Measurements from ENCODE around the gene HNRNPA3. TPM values are rescaled to one million over a fixed set of nuclear protein-coding genes. Genes with fewer than 3 reads are reported as not detected.
"Not testable (repeated sequence)": the region's sequence is repeated elsewhere in the genome, so short reads cannot be mapped to it uniquely, and the experiment has no call there.

HNRNPA3 gene
- total RNA-seq, 2 experiments from 2014 or later, result 329 to 350 TPM

DNA sequence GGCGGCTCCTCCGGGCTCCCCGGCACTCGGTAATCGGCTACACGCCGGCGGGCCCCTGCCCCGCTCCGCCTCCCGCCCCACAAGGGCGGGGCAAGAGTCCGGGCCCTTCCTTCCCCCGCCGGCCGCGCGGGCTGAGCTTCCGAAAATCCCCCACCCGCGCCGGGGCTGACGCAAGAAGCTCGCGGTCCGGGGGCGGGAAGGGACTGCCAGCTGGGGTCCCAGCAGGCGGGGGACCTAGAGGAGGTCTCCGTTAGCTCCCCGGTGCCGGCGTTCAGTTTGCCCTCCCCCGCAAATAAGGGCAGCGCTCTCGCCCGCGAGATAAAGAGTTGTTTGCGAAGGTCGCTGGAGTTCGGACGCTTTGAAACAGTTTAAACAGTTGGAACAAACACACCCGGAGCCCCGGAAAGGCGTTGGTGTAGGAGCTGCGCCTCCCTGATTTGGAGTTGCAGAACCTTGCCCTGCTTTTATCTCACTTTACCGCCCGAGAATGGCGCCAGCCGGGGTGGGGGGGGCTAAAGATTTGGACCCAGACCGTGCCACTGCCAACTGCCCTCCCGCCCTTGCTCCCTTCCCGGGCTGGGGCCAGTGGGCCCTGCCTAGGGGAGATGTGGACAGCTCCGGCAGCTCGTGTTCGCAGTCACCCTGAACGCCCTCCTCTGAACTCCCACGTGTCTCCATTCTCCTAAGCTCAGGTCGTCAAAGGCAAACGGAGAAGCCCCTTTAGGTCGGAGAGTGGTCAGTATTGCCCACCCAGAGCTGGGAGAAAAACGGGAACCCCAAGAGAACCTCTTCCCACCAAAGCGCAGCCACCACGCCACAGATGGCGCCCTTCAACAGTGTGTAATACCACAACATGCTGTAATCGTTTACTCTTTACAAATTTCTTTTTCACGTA is 52.3 kb downstream of the HNRNPA3 start, which contains the start of gene NFE2L2:
TSS of gene NFE2L2 (minus strand) at position 35 of the 895 bp plus-strand sequence. CDS start 151 bp downstream, outside the sequence.
- no peaks in the 10 kb centered on the region for H3K27me3 Mint-ChIP-seq (ENCODE audit: low read depth)
- H3K36me3 Mint-ChIP-seq (ENCODE audit: low read depth), result peaks cover 42% of the 10 kb centered on the region
- no peaks in the 10 kb centered on the region for H3K9me3 Mint-ChIP-seq (ENCODE audit: insufficient read depth)
- CTCF ChIA-PET, result interaction anchor here (0.7 to 11.2 kb wide), 30 partner anchors 8 to 460 kb away, joined by 3 to 140 read pairs (median 6); no protein-coding TSS in a partner anchor
- peak within 1 kb of the TSS; percentile 86 for H3K4me3 Mint-ChIP-seq
- POLR2A ChIA-PET, result interaction anchor here (0.7 to 5.4 kb wide), 36 partner anchors 8 to 1186 kb away, joined by 3 to 143 read pairs (median 6); partner anchors contain the start of genes AGPS, HNRNPA3, PJVK and PRKRA
- H3K27ac Mint-ChIP-seq, result peak within 1 kb of the TSS; percentile 100
- peaks cover 50% of the 10 kb centered on the region for H3K4me1 Mint-ChIP-seq (ENCODE audit: low read depth)
- ATAC-seq (peak; percentile 68), DNase-seq (peak; percentile 93)

DNA sequence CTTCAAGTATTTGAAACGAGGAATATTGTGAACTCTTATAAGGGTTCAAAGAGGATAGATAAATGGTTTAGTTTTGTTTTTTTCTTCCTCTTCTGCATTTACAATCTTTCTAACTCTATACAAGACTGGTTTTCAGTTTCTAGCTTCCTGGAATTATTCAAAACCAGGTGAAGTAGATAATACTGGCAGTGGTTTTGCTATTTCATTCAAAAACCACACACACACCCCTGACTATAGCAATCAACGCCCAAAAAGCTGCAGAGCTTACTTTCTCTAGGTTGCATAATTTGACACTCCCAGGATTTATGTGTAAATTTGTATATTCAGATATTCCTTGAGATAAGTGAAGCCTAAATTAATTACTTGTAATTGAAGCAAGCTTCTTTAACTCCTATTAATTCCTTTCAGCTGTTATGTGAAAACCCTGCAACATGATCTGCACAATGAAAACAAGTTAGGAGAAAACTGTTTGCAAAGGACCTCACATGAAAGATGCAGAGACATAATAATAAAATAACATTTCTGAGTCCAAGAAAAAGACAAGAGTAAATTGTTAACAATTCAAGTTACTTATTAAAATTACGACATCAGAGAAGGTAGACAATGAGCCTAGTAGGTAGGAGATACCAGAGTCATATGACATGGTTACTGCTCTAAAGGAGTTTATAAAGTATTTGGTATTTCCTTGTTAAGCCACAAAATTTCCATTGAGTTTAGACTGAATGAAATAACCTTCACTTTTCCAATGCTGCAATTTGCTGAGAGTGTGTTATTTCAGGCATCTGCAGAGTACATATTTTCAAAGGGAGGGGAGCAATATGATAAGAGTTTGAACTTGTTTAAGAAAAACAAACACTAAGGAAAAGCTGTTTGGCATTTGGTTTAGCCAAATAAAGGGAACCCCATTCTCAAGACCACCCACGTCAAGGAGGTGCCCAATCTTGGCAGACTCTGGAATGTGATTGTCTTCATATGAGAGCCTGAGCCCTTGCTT is 53.5 kb downstream of the HNRNPA3 start:
- H3K4me3 Mint-ChIP-seq, result peak overlapping the region; percentile 86
- ATAC-seq, result peak; percentile 6
- peak overlapping the region; percentile 100 for H3K27ac Mint-ChIP-seq
- peaks cover 52% of the 10 kb centered on the region for H3K4me1 Mint-ChIP-seq (ENCODE audit: low read depth)
- peak; percentile 44 for DNase-seq
- no peaks in the 10 kb centered on the region for H3K9me3 Mint-ChIP-seq (ENCODE audit: insufficient read depth)
- peaks cover 37% of the 10 kb centered on the region for H3K36me3 Mint-ChIP-seq (ENCODE audit: low read depth)
- POLR2A ChIA-PET, result interaction anchor here (0.6 to 5.4 kb wide), 11 partner anchors 14 to 127 kb away, joined by 3 to 143 read pairs (median 25); partner anchors contain the start of genes AGPS and HNRNPA3
- H3K27me3 Mint-ChIP-seq (ENCODE audit: low read depth), result no peaks in the 10 kb centered on the region
- CTCF ChIA-PET, result interaction anchor here (0.7 to 11.2 kb wide), 15 partner anchors 9 to 459 kb away, joined by 3 to 140 read pairs (median 30); no protein-coding TSS in a partner anchor

DNA sequence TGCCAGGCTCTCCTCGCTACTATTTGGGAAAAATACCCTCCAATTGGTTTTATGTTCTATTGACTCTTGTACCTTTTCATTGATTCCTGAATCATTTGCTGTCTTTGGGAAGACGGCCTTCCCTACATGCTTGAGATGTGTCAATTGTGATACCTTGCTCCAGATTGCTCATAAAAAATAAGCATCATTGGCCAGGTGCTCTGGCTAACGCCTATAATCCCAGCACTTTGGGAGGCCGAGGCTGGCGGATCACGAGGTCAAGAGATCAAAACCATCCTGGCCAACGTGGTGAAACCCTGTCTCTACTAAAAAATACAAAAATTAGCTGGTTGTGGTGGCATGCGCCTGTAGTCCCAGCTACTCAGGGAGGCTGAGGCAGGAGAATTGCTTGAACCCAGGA is 54.4 kb downstream of the HNRNPA3 start:
- H3K27me3 Mint-ChIP-seq (ENCODE audit: low read depth); ATAC-seq; DNase-seq; H3K9me3 Mint-ChIP-seq (ENCODE audit: insufficient read depth): not testable (repeated sequence)
- Mint-ChIP-seq H3K4me1 (ENCODE audit: low read depth) (peaks cover 52% of the 10 kb centered on the region), H3K27ac (peak overlapping the region; percentile 100), H3K4me3 (peak overlapping the region; percentile 10), H3K36me3 (ENCODE audit: low read depth) (peaks cover 28% of the 10 kb centered on the region)
- CTCF ChIA-PET, result interaction anchor here (4.3 to 11.2 kb wide), 7 partner anchors 15 to 102 kb away, joined by 32 to 140 read pairs (median 84); no protein-coding TSS in a partner anchor
- POLR2A ChIA-PET, result interaction anchor here (0.6 to 5.4 kb wide), 4 partner anchors 16 to 101 kb away, joined by 3 to 143 read pairs (median 38); no protein-coding TSS in a partner anchor

DNA sequence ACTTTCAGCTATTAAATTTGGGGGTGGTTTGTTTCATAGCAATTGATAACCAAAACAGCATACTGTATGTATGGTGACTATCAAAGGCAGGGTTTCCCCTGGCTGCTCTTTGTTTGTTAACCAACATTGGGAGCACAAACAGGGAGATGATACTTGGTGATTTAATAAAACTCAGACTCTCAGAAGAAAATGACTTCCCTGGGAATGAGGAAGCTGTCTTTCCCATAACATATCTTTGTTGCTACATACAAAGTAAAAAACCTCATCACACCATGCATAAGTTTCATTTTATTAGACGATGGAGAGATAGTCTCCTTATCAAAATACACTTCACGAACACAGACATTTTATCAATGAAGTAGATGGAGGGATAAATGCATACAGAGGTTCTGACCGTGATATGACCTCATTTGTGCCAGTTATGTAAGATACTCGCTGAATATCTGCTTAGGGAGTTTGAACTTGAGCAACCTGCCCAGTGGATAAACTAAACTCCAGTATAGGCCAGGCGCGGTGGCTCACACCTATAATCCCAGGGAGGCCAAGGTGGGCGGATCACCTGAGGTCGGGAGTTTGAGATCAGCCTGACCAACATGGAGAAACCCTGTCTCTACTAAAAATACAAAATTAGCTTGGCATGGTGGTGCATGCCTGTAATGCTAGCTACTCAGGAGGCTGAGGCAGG is 55.7 kb downstream of the HNRNPA3 start:
- no peaks in the 10 kb centered on the region for H3K27me3 Mint-ChIP-seq (ENCODE audit: low read depth)
- peaks cover 59% of the 10 kb centered on the region for H3K4me1 Mint-ChIP-seq (ENCODE audit: low read depth)
- no peaks in the 10 kb centered on the region for H3K9me3 Mint-ChIP-seq (ENCODE audit: insufficient read depth)
- peaks cover 20% of the 10 kb centered on the region for H3K36me3 Mint-ChIP-seq (ENCODE audit: low read depth)
- ChIA-PET CTCF (interaction anchor here (0.8 to 11.2 kb wide), 8 partner anchors 14 to 103 kb away, joined by 3 to 140 read pairs (median 6); no protein-coding TSS in a partner anchor), POLR2A (interaction anchor here (5.4 kb wide), 1 partner anchor 24 kb away, joined by 143 read pairs; no protein-coding TSS in a partner anchor)
- H3K4me3 Mint-ChIP-seq, result no peak overlapping the region
- DNase-seq (no peak), ATAC-seq (no peak)
- H3K27ac Mint-ChIP-seq, result no peak overlapping the region

DNA sequence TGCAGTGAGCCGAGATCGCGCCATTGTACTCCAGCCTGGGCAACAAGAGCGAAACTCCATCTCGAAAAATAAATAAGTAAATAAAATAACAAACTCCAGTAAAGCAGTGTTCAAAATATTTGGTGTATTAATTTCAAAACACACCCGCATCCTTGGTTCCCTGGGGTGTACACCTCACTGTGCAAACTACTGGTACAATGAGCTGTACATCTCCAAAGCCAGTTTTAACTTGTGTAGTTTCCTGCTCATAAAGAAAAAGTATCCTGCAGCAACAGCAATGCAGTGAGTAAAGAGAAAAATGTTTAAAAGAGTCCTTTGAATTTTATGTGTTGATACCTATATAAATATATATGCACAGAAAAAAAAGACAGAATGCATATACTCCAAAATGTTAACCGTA is 56.3 kb downstream of the HNRNPA3 start:
- Mint-ChIP-seq H3K4me1 (ENCODE audit: low read depth) (peaks cover 60% of the 10 kb centered on the region), H3K4me3 (no peak overlapping the region), H3K27ac (no peak overlapping the region), H3K36me3 (ENCODE audit: low read depth) (peaks cover 18% of the 10 kb centered on the region), H3K9me3 (ENCODE audit: insufficient read depth) (no peaks in the 10 kb centered on the region), H3K27me3 (ENCODE audit: low read depth) (no peaks in the 10 kb centered on the region)
- DNase-seq, result no peak
- ChIA-PET CTCF (interaction anchor here (0.7 to 11.2 kb wide), 4 partner anchors 13 to 104 kb away, joined by 3 to 140 read pairs (median 72); no protein-coding TSS in a partner anchor), POLR2A (no interaction called here)
- ATAC-seq, result no peak

DNA sequence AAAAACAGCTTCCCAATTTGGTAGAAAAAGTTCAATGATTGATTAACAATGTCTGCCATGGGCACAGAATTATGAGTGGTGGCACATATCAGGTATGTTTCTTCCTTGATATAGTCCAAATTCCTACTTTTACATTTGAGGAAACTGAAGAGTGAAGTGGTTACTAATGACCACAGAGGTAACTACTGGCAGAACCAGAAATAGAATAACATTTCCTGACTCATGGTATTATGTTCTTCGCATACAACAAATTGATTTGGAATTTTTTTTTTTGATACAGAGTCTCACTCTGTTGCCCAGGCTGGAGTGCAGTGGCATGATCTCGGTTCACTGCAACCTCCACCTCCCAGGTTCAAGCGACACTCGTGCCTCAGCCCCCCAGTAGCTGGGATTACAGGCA is 57.9 kb downstream of the HNRNPA3 start:
- no peak for DNase-seq
- ChIA-PET POLR2A (interaction anchor here (1.0 kb wide), 1 partner anchor 59 kb away, joined by 3 read pairs; no protein-coding TSS in a partner anchor), CTCF (interaction anchor here (0.7 to 11.2 kb wide), 5 partner anchors 12 to 105 kb away, joined by 4 to 136 read pairs (median 8); no protein-coding TSS in a partner anchor)
- no peak for ATAC-seq
- Mint-ChIP-seq H3K4me3 (no peak overlapping the region), H3K9me3 (ENCODE audit: insufficient read depth) (no peaks in the 10 kb centered on the region), H3K4me1 (ENCODE audit: low read depth) (peaks cover 59% of the 10 kb centered on the region), H3K27ac (no peak overlapping the region), H3K27me3 (ENCODE audit: low read depth) (no peaks in the 10 kb centered on the region), H3K36me3 (ENCODE audit: low read depth) (peaks cover 18% of the 10 kb centered on the region)

DNA sequence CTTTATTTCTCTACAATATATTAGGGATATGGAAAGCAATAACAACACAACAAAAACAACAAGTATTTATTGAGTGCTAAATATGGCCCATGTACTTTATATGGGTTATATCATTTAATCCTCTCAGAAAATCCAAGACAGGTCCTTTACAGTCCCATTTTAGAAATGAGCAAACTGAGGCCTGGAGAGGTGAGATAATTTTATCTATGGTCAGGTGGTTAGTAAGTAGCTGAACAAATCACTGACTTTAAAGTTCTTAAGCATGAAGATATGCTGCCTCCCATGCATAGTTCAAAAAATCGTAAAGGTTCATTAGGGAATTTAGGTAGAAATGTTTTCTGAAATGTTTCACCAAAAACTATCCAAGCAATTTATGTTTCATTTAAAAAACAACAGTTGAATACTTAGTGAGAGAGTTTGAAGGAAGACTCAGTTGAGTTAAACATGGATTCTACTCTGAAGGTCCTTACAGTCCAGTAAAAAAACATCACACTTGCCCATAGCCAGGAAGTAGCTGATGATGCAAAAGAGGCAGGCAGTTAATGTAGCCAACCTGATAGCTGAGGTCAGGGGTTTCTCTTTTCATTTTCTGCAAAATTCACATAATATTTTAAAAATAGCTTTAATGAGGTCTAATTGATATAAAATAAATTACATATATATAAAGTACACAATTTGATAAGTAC is 59.5 kb downstream of the HNRNPA3 start:
- H3K4me1 Mint-ChIP-seq (ENCODE audit: low read depth), result peaks cover 44% of the 10 kb centered on the region
- no peaks in the 10 kb centered on the region for H3K9me3 Mint-ChIP-seq (ENCODE audit: insufficient read depth)
- H3K4me3 Mint-ChIP-seq, result no peak overlapping the region
- POLR2A ChIA-PET, result interaction anchor here (0.6 to 3.3 kb wide), 4 partner anchors 8 to 106 kb away, joined by 3 to 33 read pairs (median 4); partner anchors contain the start of gene NFE2L2
- H3K27me3 Mint-ChIP-seq (ENCODE audit: low read depth), result no peaks in the 10 kb centered on the region
- ATAC-seq, result no peak
- peaks cover 15% of the 10 kb centered on the region for H3K36me3 Mint-ChIP-seq (ENCODE audit: low read depth)
- DNase-seq, result no peak
- peak overlapping the region; percentile 44 for H3K27ac Mint-ChIP-seq
- CTCF ChIA-PET, result interaction anchor here (0.8 to 11.2 kb wide), 11 partner anchors 8 to 143 kb away, joined by 3 to 136 read pairs (median 4); partner anchors contain the start of gene NFE2L2

DNA sequence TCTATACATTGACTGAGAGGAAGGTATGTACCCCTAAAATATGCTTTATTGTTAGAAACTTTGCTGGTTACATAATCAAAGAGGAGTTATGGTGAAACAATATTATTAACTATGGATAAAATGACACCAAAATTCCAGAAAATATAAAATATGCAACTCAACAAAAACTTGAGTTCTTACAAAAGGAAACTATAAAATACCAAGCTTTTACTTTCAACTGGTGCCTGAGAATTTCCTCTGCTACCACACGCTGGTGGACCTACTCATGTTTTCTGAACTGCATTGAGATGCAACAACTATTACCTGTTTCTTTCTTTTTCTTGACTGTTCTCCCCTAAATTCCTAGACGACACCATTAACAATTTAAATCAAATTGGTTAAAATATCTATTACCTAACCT is 60.2 kb downstream of the HNRNPA3 start:
- Mint-ChIP-seq H3K9me3 (ENCODE audit: insufficient read depth) (no peaks in the 10 kb centered on the region), H3K27me3 (ENCODE audit: low read depth) (no peaks in the 10 kb centered on the region), H3K4me1 (ENCODE audit: low read depth) (peaks cover 38% of the 10 kb centered on the region), H3K36me3 (ENCODE audit: low read depth) (peaks cover 10% of the 10 kb centered on the region), H3K4me3 (no peak overlapping the region), H3K27ac (no peak overlapping the region)
- CTCF ChIA-PET, result interaction anchor here (0.8 to 11.2 kb wide), 9 partner anchors 9 to 142 kb away, joined by 3 to 136 read pairs (median 4); partner anchors contain the start of gene NFE2L2
- POLR2A ChIA-PET, result interaction anchor here (0.6 to 3.3 kb wide), 4 partner anchors 9 to 106 kb away, joined by 3 to 33 read pairs (median 4); partner anchors contain the start of gene NFE2L2
- DNase-seq (no peak), ATAC-seq (no peak)

DNA sequence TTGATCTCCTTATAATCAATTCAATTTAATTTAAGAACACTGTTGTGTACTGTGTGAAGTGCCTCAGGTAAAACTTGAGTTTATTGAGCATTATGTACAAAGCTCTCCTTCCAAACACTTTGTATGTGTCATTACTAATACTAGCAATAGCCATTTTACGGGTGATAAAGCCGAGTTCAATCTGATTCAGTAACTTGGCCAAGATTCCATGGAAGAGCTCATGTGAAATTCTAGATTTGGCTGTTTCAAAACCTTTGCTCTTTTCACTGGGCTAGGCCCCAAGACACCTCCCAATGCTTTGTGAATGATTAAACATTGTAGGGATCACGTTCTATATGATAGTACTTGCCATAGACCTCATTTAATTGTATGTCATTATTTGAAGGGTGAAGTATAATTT is 60.8 kb downstream of the HNRNPA3 start:
- DNase-seq (no peak), ATAC-seq (no peak)
- H3K27ac Mint-ChIP-seq, result no peak overlapping the region
- H3K4me1 Mint-ChIP-seq (ENCODE audit: low read depth), result peaks cover 37% of the 10 kb centered on the region
- peaks cover 10% of the 10 kb centered on the region for H3K36me3 Mint-ChIP-seq (ENCODE audit: low read depth)
- H3K9me3 Mint-ChIP-seq (ENCODE audit: insufficient read depth), result no peaks in the 10 kb centered on the region
- H3K4me3 Mint-ChIP-seq, result no peak overlapping the region
- ChIA-PET POLR2A (interaction anchor here (1.0 to 3.3 kb wide), 3 partner anchors 10 to 107 kb away, joined by 3 to 33 read pairs (median 4); partner anchors contain the start of gene NFE2L2), CTCF (interaction anchor here (1.1 to 11.2 kb wide), 7 partner anchors 9 to 62 kb away, joined by 3 to 136 read pairs (median 6); partner anchors contain the start of gene NFE2L2)
- no peaks in the 10 kb centered on the region for H3K27me3 Mint-ChIP-seq (ENCODE audit: low read depth)

Measured in activated CD8-positive, alpha-beta T cell treated with anti-CD3 and anti-CD28 coated beads, Interleukin-2, amount 10 ng/mL, durations not matched to agents 7 days and 5 days (primary cell).